GM19351 (cell line): Measurements from ENCODE around the gene PLEKHM1.

Source experiments
- ATAC-seq: cut with Tn5 transposase; IDR thresholded peaks from one replicate; pipeline ENCODE4 v1.9.1; 2021; ENCODE audit warnings: mild to moderate bottlenecking, moderate library complexity; ENCODE audit not compliant: unreplicated experiment

Gene PLEKHM1

DNA sequence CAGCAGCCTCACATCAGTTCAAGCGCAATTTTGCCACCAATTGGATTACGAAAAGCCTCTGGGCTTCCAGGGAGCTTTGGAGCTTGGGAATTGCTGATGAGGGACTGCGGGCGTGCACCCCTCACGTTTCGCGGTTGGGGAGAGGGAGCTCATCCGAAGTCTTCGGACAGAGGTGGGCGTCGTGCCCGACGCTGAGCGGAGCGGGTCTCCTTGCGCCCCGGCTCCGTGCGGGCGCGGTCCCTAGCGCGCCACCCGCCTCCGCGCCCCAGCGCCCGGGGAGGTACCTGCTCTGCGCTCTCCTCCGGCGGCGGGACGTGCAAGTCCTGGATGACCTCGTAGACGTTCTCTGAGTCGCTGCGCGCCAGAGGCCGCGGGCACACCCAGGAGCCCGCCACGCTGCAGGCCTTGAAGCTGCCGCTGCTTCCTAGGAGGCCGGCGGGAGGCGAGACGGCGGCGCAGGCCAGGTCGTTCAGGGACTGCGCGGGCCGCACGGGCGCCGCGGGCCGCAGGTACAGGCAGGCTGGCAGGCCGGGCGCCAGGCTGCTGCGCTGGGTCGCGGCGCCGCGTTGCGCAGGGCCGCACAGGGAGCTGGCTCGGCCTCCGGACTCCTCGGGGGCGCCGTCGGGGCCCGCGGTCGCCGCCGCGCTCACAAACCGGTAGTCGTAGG is 61.0 kb downstream of the PLEKHM1 start:
- no peak for ATAC-seq

DNA sequence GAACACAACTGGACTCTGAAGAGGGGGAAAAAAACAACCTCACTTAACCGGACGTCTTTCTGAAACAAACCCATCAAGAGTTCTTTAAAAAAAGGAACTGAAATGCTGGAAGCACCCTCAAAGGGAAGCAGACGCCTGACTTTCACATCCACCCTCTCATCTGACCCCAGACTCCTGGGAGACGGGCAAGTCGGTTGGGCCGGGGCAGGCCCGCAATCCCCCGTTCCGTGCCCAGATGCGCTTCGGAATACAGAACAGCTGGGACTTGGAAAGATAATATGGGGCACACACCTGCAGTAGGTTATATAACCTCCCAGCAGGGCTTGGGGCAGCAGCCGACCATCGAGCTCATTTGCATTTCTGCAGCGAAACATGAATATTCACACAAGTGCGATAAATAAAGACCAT is 61.6 kb downstream of the PLEKHM1 start:
- no peak for ATAC-seq

DNA sequence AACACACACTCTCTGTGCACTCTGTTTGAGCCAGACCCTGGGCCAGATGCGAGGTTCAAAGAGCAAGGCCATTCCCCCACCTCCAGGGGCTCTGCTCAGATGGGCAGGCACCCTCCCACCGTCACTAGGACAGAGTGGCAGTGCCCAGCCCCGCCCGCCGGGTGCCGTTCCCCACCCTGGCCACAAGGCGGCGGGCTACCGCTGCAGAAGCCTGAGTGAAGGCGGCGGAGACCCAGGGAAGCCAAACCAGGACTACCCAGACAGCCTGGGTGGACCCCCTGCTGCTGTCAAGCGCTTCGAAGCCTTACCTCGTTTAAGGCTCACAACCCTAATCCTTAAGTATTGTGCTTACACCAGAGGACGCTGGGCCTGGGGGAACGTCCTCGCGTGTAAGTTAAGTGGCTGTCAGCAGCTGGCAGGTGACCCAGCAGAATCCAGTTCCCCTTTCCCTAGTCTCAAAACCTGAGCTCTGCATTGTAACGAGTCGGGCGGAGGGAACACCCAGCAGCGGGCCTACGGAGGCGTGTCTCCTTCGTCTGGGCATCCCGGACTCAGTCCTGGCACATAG is 62.4 kb downstream of the PLEKHM1 start:
- ATAC-seq = peak; percentile 35

DNA sequence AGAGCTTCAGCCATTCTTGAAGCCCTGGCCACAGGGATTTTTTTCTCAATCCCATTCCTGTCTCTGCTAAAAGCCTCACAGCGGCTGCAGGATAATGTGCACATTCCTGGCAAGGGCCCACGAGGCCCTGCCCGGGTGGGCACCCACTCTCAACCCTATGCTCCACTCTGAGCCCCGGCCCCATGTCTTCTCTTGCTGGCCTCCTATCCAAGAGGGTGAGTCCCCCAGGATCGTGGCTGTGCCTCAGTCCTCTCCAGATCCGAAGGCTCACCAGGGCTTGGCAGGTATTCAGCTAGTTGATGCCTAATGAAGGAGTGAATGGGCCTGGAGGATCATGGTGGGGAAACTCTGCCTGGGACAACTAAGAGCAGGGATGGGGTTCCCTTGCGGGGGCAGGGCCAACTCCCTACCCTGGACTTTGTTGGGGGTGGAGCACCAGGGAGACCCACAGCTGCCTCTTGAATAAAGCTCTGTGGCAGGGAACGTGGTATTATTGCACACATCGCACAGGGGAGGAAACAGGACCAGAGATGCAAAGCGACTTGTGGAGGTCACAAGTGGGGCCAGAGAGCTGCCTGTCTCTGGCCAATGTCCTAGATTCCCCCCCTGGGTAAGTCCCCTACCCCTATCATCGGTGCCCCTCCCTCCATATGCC is 63.2 kb downstream of the PLEKHM1 start:
- ATAC-seq = no peak

- no peak for ATAC-seq
These were observed 64.0 kb downstream of the PLEKHM1 start for GRCh38 chr17:45426561-45426960.

DNA sequence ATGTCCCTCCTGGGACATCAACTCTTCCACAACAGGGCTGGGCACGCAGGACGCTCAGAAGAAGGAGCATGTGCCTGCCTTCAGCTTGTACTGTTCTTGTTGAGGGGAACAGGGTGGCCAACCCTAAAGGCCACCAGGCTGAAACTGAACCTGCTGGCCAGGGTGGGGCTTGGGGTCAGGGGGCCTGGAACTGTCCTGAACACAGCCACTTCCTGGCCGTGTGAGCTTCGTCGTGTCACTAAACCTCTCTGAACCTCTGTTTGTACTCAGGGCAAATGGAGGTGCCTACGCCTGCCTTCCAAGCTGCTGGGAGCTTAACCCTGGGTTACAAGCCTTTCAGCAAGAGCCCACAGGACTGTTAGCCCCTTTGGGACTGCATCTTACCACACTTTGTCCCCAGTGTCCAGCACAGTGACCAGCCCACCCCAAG is 64.5 kb downstream of the PLEKHM1 start:
- ATAC-seq = no peak

GRCh38 chr17:45425125-45425983 is 65.2 kb downstream of the PLEKHM1 start:
- no peak for ATAC-seq

DNA sequence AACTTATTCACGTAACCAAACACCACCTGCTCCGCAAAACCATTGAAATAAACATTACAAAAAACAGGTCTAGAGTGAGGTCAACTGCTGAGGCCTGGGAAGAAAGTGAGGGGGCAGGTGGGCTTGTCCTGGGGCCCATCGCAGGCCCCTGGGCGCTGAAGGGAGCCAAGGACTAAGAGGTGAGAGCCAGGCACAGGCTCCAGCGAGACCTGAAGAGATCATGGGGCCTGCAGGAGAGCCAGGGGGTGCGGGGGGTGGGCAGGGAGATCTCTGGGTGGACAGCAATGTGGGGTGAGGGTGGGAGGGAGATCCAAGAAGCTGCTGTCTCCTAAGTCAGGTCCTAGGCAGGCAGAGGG is 65.8 kb downstream of the PLEKHM1 start:
- ATAC-seq = no peak

GRCh38 chr17:45423975-45424335 is 66.6 kb downstream of the PLEKHM1 start:
- ATAC-seq = no peak

DNA sequence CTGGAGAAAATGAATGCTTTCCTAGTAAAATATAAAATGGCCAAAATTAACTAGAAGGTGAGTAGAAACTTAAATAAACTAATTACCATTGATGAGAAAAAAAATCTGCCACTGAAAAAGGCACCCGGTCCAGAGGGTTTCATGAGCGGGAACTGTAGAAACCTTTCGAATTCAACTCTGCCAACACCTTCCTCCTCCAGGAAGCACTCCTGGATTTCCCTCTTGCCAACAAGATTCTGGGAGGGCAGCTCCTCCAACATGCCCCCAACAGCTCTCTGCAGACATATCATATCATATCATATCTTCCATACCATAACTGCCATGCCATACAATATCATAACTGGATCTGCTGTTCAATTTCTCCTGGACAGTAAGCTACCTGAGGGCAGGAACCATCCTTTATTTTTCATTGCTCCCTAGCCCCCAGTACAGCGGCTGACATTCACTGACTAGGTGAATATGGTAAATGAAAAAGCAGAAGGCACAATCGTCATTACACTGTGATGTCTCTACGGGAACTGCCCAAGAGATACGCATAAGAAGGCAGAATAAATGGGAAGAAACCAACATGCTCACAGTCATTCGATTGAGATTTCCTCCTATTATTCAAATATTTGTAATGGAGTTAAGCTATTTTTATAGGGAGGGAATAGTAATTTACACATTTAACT is 67.1 kb downstream of the PLEKHM1 start:
- no peak for ATAC-seq

DNA sequence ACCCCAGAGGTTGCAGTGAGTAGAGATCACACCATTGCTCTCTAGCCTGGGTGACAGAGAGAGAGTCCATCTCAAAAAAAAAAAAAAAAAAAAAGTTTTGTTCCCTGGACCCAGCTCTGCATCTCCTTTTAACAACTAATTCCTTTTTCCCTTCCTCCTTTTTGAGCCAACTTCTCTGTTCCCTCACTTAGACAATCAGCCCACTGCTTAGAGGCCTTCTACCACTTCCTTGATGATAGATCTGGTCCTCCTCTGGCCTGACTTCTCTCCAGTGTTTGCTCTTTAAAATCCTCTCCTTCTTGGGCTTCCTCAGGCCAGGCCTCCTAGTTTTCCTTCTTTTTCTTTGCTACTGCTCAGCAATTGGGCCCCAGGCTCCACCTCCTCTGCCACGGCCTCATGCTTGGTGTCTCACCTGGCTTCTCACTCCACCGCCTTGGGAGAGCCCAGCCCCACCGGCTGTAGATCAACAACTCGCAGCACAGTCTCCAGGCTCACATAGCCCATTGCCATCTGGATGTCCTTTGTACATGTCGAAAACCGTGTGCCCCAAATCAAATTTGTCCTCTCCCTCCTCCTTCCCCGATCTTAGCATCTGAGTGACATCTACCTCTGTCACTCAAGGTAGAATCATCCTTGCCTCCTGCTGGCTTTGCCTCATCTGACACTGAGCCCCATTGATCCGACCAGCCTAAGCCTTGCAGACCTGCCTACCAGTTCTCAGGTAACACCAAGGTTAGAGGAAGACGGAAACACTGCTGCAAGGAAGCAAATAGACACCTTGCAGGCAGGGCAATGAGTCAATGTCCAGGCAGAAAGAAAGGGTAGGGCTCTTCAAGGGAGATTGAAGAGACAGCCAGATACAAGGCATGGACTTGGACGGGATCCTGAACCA is 75.3 kb downstream of the PLEKHM1 start:
- ATAC-seq = no peak

GRCh38 chr17:45413498-45413923 is 77.0 kb downstream of the PLEKHM1 start:
- no peak for ATAC-seq

- ATAC-seq = no peak
These were observed 79.0 kb downstream of the PLEKHM1 start for GRCh38 chr17:45411348-45412105.

GRCh38 chr17:45410144-45411091 is 80.1 kb downstream of the PLEKHM1 start:
- no peak for ATAC-seq

GRCh38 chr17:45409659-45410076 is 80.9 kb downstream of the PLEKHM1 start:
- ATAC-seq = no peak

- no peak for ATAC-seq
These were observed 81.7 kb downstream of the PLEKHM1 start for GRCh38 chr17:45408611-45409421.

DNA sequence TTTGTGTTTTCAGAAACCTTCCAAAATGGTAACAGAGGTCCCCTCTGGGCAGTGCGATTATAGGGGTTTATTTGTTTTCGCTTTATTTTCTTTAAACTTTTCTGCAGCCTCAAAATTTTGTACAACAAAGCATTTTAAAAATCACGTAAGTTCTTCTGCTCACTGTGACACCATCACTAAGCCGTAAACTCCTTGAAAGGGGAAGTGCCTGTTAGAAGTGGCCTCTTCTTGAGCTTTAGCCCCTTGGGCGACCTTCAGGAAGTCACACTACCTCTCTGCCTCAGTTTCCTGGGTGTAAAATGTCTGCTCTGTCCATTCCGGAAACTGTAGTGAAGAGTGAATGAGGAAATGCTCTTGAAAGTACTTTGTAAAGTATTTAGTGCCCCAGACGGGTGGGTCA is 84.4 kb downstream of the PLEKHM1 start:
- ATAC-seq = no peak
